ENCODE data around the gene COL6A5.

The COL6A5 gene

DNA sequence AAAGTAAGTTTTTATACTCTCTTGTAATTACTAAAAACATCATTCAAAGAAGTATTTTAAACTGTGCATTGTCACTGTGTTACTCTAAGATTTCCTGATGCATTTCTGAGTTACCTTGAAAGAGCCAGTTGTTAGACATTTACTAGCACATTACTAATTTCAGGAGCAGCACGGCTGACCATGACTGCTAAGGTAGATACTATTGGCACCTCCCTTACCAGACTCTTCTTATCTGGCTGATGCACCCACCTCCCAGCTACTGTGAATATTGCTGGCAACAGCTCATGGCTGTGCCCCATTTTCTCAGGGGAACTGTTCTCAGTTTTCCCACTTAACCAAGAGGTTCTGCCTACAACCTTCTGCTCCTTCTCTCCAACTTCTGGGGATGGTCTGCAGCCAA, 29.4 kb downstream of the COL6A5 start:
- no peak for DNase-seq (ENCODE audit: low spot score)
- TF ChIP-seq, protein P1, sequence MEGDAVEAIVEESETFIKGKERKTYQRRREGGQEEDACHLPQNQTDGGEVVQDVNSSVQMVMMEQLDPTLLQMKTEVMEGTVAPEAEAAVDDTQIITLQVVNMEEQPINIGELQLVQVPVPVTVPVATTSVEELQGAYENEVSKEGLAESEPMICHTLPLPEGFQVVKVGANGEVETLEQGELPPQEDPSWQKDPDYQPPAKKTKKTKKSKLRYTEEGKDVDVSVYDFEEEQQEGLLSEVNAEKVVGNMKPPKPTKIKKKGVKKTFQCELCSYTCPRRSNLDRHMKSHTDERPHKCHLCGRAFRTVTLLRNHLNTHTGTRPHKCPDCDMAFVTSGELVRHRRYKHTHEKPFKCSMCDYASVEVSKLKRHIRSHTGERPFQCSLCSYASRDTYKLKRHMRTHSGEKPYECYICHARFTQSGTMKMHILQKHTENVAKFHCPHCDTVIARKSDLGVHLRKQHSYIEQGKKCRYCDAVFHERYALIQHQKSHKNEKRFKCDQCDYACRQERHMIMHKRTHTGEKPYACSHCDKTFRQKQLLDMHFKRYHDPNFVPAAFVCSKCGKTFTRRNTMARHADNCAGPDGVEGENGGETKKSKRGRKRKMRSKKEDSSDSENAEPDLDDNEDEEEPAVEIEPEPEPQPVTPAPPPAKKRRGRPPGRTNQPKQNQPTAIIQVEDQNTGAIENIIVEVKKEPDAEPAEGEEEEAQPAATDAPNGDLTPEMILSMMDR (IDR thresholded peaks at IDR 0.05; ENCODE audit: extremely low read depth, missing control alignments): no peak

- DNase-seq (ENCODE audit: low spot score): no peak
- TF ChIP-seq, protein P1 (IDR thresholded peaks at IDR 0.05; ENCODE audit: extremely low read depth, missing control alignments): no peak
Observed at GRCh38 chr3:130377960-130378676, 32.6 kb downstream of the COL6A5 start.

- TF ChIP-seq, protein P1 (IDR thresholded peaks at IDR 0.05; ENCODE audit: extremely low read depth, missing control alignments): no peak
- no peak for DNase-seq (ENCODE audit: low spot score)
Observed at GRCh38 chr3:130378677-130379191, 33.3 kb downstream of the COL6A5 start.

GRCh38 chr3:130379274-130379673, 33.8 kb downstream of the COL6A5 start:
- no peak for DNase-seq (ENCODE audit: low spot score)
- TF ChIP-seq, protein P1 (IDR thresholded peaks at IDR 0.05; ENCODE audit: extremely low read depth, missing control alignments): no peak

GRCh38 chr3:130380398-130380797, 34.9 kb downstream of the COL6A5 start:
- TF ChIP-seq, protein P1 (IDR thresholded peaks at IDR 0.05; ENCODE audit: extremely low read depth, missing control alignments): no peak
- no peak for DNase-seq (ENCODE audit: low spot score)

GRCh38 chr3:130383424-130383823, 38.0 kb downstream of the COL6A5 start:
- TF ChIP-seq, protein P1 (IDR thresholded peaks at IDR 0.05; ENCODE audit: extremely low read depth, missing control alignments): no peak
- no peak for DNase-seq (ENCODE audit: low spot score)

DNA sequence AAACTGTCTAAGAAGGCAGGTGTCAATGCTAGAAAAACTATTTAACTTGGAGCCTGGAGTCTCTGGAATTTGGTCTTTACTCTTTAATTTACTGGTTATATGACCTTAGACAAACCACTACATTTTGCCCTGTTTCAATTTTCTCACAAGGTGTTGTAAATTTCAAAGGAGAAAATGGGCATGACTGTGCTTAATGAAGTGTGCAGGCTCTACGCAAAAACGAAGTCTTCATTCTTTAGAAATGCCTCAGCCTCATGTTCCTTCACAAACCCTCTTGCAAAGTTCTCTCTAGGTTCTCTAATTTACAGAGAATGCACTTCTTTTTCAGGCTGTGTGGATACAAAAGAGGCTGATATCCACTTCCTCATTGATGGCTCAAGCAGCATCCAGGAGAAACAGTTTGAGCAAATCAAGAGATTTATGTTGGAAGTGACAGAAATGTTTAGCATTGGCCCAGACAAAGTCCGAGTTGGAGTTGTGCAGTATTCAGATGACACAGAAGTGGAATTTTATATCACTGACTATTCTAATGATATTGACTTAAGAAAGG, 39.1 kb downstream of the COL6A5 start:
- TF ChIP-seq, protein P1 (IDR thresholded peaks at IDR 0.05; ENCODE audit: extremely low read depth, missing control alignments): no peak
- no peak for DNase-seq (ENCODE audit: low spot score)

Measured in GM20000 (cell line).